DOHH2 (cell line): ENCODE measurements around the gene HOXD10.

ENCODE experiments used
- H3F3A ChIP-seq: fragments of 200-600 bp; sonication (generic), shearing (Covaris generic); 2 replicates; pipeline ENCODE4 v1.6.0; 2016; ENCODE audit warnings: antibody characterized with exemption, mild to moderate bottlenecking; ENCODE audit not compliant: control insufficient read depth, insufficient read depth
- H3K27ac ChIP-seq: fragments of 200-600 bp; sonication (generic); 2 replicates; pipeline ENCODE4 v1.5.1; 2014; ENCODE audit warnings: low read depth, mild to moderate bottlenecking, low read length, moderate library complexity
- H3K27me3 ChIP-seq: fragments of 200-600 bp; sonication (generic); 2 replicates; pipeline ENCODE4 v1.6.1; 2014; ENCODE audit warnings: mild to moderate bottlenecking, low read length, mixed read lengths; ENCODE audit not compliant: control insufficient read depth
- H3K36me3 ChIP-seq: fragments of 200-600 bp; sonication (generic); 2 replicates; pipeline ENCODE4 v1.6.1; 2014; ENCODE audit warnings: mild to moderate bottlenecking, low read length, moderate library complexity, mixed read lengths; ENCODE audit not compliant: control insufficient read depth
- H3K4me1 ChIP-seq: fragments of 200-600 bp; sonication (generic); 2 replicates; pipeline ENCODE4 v1.6.1; 2014; ENCODE audit warnings: mild to moderate bottlenecking, low read length, mixed read lengths; ENCODE audit not compliant: control insufficient read depth
- H3K4me2 ChIP-seq: fragments of 200-600 bp; sonication (generic); 2 replicates; pipeline ENCODE4 v1.6.0; 2014; ENCODE audit warnings: mild to moderate bottlenecking, low read length, moderate library complexity
- H3K4me3 ChIP-seq: fragments of 200-600 bp; sonication (generic); 2 replicates; pipeline ENCODE4 v1.5.1; 2014; ENCODE audit warnings: mild to moderate bottlenecking, low read length, mixed read lengths
- H3K79me2 ChIP-seq: fragments of 200-600 bp; sonication (generic); 2 replicates; pipeline ENCODE4 v1.6.1; 2014; ENCODE audit warnings: mild to moderate bottlenecking, low read length, mixed read lengths; ENCODE audit not compliant: control insufficient read depth
- H3K9me2 ChIP-seq: fragments of 200-600 bp; sonication (generic); replicated peaks from 2 replicates; pipeline ENCODE4 v1.6.1; 2014; ENCODE audit warnings: mild to moderate bottlenecking, low read length, mixed read lengths; ENCODE audit not compliant: control insufficient read depth
- H3K9me3 ChIP-seq: fragments of 200-600 bp; sonication (generic); 2 replicates; pipeline ENCODE4 v1.6.1; 2014; ENCODE audit warnings: antibody characterized with exemption, low read length, mixed read lengths; ENCODE audit not compliant: control insufficient read depth, insufficient read depth
- H4K20me1 ChIP-seq: fragments of 200-600 bp; sonication (generic); 2 replicates; pipeline ENCODE4 v1.6.0; 2014; ENCODE audit warnings: low read depth, mild to moderate bottlenecking, antibody characterized with exemption, low read length, moderate library complexity; ENCODE audit not compliant: control insufficient read depth, insufficient read depth
- CTCF ChIP-seq: fragments of 200-600 bp; sonication (generic); IDR thresholded peaks from one replicate; pipeline ENCODE4 v1.5.1; 2014; ENCODE audit warnings: antibody characterized with exemption, mild to moderate bottlenecking, low read depth, low read length; ENCODE audit not compliant: poor library complexity, severe bottlenecking
- EZH2phosphoT487 ChIP-seq: fragments of 200-600 bp; sonication (generic); IDR thresholded peaks from 2 replicates; pipeline ENCODE4 v1.6.1; 2017; ENCODE audit warnings: borderline replicate concordance, mild to moderate bottlenecking, antibody characterized with exemption, low read length, moderate library complexity, mixed read lengths

HOXD10 gene

GRCh38 chr2:176107731-176108181 lies 8.8 kb upstream of the HOXD10 start:
- TF ChIP-seq EZH2phosphoT487: no peak
- no peak for TF ChIP-seq CTCF
- Histone ChIP-seq H3F3A (no peaks in the 10 kb centered on the region), H3K4me1 (no peaks in the 10 kb centered on the region), H3K4me2 (no peak overlapping the region), H4K20me1 (no peaks in the 10 kb centered on the region), H3K79me2 (no peaks in the 10 kb centered on the region), H3K27ac (no peak overlapping the region), H3K4me3 (no peak overlapping the region), H3K9me2 (no peaks in the 10 kb centered on the region), H3K9me3 (no peaks in the 10 kb centered on the region), H3K36me3 (no peaks in the 10 kb centered on the region), H3K27me3 (no peaks in the 10 kb centered on the region)

- Histone ChIP-seq H3F3A (no peaks in the 10 kb centered on the region), H3K4me2 (no peak overlapping the region), H3K27ac (no peak overlapping the region), H3K27me3 (peaks cover 15% of the 10 kb centered on the region), H3K36me3 (no peaks in the 10 kb centered on the region), H4K20me1 (no peaks in the 10 kb centered on the region), H3K9me3 (no peaks in the 10 kb centered on the region), H3K4me1 (no peaks in the 10 kb centered on the region), H3K4me3 (no peak overlapping the region), H3K79me2 (no peaks in the 10 kb centered on the region), H3K9me2 (no peaks in the 10 kb centered on the region)
- TF ChIP-seq CTCF (no peak), EZH2phosphoT487 (no peak)
Observed at GRCh38 chr2:176109192-176109901, 7.2 kb upstream of the HOXD10 start.

GRCh38 chr2:176109946-176110345 lies 6.6 kb upstream of the HOXD10 start:
- Histone ChIP-seq H3K9me3 (no peaks in the 10 kb centered on the region), H3K9me2 (no peaks in the 10 kb centered on the region), H3K27ac (no peak overlapping the region), H3K27me3 (peaks cover 21% of the 10 kb centered on the region), H3K79me2 (no peaks in the 10 kb centered on the region), H4K20me1 (no peaks in the 10 kb centered on the region), H3K36me3 (no peaks in the 10 kb centered on the region), H3K4me2 (no peak overlapping the region), H3F3A (no peaks in the 10 kb centered on the region), H3K4me1 (no peaks in the 10 kb centered on the region), H3K4me3 (no peak overlapping the region)
- TF ChIP-seq CTCF (no peak), EZH2phosphoT487 (no peak)
